ENCODE data around the gene ARHGAP27. TPM values are rescaled to one million over a fixed set of nuclear protein-coding genes. Genes with fewer than 3 reads are reported as not detected.

The ARHGAP27 gene
- total RNA-seq, 1 donor from 2014 or later = 80.9 TPM

DNA sequence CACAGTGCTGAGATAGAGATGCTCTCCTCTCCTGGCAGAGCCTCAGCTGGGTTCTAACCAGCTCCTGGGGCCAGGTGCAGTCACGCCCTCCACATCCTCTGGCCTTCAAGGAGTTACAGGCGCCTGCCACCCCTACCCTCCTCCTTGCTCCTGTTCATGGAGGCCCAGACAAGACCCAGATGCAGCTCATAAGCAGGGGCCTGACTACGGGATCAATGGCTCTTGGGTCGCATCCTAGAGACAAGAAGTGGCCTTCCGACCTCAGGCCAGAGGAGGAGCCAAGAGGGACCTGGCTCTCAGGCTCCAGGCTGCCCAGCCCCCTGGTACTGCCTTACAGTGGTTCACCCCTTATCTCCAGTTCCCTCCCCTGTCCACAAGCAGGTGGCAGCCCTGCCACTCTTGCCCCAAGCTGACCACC lies 23.0 kb downstream of the ARHGAP27 start:
- intact Hi-C loops (cut with micrococcal nuclease) = loop anchor here (10.0 kb wide), 1 partner anchor 85 kb away; the partner anchor contains the start of gene PLEKHM1

DNA sequence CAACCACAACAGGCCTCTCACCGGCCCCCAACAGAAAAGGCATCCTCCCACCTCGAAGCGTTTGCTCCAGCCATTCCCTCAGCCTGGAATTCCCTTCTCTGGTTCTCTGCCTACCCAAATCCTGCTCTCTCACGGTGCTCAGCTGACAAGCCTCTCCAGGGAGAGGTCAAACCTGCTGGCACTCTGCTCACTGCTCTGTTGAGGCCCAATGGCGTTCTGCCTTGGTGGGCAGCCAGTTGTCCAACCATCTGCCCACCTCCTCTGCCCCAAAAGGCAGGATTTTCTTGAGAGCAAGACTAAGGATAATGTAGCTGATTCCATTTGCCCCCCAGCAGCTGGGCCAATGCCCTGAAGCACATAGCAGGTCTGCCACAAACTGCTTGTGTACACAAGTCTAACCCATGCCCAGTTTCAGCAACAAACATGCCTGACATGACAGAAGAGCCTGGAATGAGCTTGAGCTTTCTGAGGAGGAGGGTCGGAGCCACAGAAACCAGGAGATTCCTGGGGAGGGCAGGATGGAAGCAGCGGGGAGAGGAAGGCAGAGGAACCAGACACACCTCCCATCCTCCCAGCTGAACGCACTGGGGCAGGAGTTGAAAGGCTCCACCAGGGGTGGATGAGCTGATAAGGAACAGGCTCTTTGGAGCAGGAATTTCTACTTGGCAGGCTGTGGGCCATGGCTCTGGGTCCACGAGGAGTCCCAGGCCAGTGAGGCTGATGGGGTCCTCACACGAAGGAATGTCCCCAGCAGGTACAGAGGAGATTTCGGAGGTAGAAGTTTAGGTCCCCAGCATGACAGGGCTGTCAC lies 23.9 kb downstream of the ARHGAP27 start:
- intact Hi-C loops (cut with micrococcal nuclease) = no loop called here

DNA sequence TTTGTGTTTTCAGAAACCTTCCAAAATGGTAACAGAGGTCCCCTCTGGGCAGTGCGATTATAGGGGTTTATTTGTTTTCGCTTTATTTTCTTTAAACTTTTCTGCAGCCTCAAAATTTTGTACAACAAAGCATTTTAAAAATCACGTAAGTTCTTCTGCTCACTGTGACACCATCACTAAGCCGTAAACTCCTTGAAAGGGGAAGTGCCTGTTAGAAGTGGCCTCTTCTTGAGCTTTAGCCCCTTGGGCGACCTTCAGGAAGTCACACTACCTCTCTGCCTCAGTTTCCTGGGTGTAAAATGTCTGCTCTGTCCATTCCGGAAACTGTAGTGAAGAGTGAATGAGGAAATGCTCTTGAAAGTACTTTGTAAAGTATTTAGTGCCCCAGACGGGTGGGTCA lies 26.6 kb downstream of the ARHGAP27 start:
- intact Hi-C loops (cut with micrococcal nuclease) = no loop called here

DNA sequence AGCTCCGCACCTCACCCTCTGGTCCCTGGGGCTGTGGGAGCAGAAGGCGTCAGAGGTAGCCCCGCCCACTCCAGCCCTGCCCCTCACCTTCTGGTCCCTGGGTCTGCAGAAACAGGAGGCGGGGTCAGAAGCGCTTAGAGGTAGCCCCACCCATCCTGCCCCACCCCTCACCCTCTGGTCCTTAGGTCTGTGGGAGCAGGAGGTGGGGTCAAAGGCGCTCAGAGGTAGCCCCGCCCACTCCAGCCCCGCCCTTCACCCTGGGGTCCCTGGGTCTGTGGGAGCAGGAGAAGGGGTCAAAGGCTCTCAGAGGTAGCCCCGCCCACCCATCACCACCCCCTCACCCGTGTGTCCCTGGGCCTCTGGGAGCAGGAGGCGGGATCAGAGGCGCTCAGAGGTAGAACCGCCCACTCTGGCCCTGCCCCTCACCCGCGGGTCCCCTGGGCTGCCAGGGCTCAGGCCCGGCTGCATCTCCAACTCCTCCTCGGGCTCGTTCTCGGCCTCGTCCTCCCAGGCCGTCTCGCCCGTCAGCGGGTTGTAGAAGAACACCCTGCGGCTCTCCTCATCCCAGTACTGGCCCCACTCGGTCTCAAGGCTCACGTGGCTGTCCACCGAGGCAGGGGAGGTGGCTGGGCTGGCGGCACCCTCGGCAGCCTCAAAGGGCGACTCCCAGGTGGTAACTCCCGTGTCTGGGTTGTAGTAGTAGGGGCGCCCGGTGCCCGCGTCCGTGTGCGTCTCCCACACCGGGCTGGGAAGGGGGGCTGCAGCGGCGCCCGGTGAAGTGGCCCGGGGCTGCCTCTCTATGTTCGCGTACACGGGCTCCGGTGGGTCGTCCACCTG lies 27.2 kb downstream of the ARHGAP27 start:
- intact Hi-C loops (cut with micrococcal nuclease) = no loop called here

DNA sequence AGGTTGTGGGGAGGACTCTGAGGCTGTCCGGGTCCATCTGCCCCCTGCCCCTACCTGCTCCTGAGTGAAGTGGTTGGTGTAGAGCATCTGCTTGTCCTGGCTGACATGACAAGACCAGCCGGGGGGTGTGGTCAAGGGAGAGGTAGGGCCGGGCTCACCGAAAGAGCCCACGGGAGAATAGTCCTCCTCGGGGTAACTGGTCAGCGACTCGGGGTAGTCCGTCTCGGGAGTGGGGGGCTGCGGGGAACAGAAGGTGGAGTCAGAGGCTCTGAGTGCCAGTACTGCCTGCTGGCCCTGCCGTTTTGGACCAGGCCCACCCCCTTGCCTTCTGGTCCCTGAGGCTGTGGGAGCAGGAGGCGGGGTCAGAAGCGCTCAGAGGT lies 27.8 kb downstream of the ARHGAP27 start:
- intact Hi-C loops (cut with micrococcal nuclease) = no loop called here

DNA sequence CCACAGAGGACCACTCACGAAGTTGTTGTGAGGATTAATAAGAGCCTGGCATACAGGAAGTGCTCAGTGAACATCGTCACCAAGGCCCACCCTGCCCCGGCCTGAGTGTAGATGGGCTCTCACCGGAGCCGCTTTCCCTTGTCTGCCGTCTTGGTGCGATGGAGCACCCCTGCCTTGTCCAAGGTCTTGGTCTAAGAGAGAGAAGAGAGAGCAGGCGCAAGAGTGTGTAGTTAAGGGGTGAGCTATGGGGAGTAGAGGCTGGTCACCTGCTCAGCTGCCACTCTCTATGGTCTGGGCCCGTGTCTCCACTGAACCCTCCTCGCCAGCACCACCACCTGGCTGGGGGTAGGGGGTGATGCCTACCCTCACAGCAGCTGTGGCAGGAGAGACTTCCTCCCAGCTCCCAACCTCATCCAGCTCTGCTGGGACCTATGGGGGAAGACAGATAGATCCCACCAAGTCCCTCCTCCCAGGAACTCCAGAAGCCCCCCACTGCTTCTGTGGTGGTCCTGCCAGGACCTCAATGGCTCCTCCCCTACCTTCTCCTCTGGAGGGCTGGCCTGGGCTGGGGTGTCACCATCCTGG lies 28.7 kb downstream of the ARHGAP27 start:
- intact Hi-C loops (cut with micrococcal nuclease) = no loop called here

DNA sequence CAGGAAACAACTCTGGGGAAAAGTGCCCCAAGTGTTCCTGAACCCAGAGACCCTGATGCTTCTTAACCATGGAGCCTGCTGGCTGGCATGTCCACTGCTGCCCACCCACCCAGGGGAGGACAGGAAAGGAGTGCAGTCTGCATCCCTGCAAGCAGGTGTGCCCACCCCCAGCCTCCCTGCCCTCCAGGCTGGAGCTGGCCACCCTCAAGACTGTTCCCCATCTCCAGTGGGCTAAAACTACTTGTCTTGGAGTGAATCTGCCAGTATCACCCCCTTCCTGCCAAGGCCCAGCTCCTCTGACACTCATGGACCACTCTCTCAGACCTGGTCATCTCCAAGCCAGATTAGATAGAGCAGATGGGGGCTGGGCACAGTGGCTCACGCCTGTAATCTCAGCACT lies 29.8 kb downstream of the ARHGAP27 start:
- intact Hi-C loops (cut with micrococcal nuclease) = no loop called here

DNA sequence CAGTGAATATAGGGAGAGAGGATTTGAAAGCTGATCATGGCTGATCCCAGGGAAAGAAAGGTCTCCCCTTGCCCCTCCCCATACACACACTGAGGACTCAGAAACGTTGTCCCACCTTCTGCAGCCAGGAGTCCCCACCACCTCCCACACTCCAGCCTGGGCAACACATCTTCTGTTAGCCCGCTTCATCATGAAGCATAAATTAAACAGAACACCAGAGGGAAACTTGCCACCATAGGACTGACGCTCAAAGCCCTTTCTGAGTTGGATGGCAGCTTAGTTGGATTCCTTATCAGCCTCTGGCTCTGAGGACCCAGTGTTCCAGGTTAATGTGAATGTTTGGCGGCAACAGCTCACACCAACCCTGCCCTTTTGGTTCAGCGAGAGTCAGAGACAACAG lies 33.9 kb downstream of the ARHGAP27 start:
- intact Hi-C loops (cut with micrococcal nuclease) = no loop called here

DNA sequence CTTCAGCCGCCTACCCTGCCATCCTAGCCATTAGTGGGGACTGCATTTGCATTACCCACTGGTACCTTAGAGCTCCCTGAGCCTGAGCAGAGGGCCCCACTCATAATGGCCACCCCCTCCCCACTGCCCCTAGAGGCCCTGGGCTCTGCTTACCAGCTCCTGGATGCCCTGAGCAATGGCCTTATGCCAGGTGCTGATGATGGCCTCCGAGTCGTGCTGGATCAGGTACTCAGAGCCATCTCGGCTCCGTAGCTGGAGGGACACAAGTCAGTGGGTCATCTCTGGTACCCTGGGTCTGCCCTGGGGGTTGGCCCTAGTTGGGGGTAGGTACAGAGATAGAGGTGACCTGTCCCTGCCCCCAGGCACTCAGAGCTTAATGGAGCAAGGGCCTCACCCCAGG lies 34.9 kb downstream of the ARHGAP27 start:
- intact Hi-C loops (cut with micrococcal nuclease) = no loop called here

DNA sequence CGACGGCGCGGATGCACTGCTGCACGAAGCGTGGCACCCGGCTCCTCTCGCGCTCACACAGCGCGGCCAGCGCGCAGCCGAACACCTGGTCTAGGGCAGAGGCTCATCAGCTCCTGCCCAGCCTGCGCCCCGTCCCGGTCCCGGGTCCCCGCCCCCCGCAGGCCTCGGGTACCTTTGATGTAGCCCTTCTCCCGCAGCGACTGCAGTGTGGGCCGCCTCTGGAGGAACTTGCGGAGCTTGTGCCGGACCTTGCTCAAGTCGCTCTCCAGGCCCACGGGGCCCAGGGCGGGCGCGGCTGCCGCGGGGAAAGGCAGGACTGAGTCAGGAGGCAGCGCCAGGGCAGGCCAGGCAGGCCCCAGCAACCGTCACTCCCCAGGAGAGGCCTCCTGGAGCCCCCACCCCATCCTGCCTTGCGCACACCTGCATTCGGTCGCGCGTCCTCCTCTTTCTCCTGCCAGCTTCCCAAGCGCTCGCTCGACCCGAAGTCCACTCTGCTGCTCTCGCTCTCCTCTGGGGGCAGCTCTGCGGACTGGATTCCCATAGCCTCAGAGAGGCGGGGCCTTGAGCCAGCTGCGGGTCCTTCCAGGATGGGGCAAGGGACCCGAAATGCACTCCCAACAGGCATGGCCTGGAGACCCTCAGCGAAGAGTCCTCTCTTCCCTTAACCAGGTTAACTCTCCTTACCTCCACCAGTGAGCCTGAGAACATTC lies 36.0 kb downstream of the ARHGAP27 start:
- intact Hi-C loops (cut with micrococcal nuclease) = no loop called here

DNA sequence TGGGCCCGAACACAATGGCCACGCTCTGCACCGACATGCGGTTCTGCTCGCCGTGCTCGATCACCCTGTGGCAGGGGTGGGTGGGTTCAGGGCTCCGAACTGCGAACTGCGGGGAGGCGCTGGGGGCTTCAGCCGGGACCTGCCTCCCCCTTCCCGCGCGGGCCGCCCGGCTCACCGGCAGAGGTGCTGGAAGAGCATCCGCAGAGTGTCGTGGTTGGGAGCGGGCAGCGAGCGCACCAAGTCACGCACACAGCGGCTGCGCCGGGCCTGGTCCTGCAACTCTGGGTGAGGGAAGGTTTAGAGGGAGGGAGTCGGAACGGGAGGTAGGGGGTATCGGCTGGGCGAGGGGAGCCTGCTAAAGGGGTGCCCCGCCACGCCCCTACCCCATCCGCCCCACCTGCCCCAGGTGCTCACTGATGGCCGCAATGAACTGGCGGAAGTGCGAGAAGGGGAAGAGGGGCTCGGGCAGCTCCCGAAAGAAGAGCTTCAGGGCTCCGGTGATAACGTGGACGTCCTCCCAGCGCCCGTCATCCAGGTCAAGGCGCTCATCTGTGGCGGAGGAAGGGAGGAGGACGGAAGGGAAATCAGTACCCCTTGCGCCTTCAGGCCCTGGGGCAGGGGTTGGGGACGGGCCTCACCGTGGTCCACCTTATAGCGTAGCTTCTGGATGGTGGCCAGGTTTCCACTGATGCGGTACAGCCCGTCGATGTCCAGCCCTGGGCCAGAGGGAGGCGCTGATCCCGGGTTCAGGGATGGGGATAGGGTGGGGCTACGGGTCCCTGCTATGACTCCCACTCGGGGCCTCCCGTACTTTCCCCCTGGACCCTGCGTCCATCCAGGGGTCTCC lies 36.9 kb downstream of the ARHGAP27 start:
- intact Hi-C loops (cut with micrococcal nuclease) = no loop called here

DNA sequence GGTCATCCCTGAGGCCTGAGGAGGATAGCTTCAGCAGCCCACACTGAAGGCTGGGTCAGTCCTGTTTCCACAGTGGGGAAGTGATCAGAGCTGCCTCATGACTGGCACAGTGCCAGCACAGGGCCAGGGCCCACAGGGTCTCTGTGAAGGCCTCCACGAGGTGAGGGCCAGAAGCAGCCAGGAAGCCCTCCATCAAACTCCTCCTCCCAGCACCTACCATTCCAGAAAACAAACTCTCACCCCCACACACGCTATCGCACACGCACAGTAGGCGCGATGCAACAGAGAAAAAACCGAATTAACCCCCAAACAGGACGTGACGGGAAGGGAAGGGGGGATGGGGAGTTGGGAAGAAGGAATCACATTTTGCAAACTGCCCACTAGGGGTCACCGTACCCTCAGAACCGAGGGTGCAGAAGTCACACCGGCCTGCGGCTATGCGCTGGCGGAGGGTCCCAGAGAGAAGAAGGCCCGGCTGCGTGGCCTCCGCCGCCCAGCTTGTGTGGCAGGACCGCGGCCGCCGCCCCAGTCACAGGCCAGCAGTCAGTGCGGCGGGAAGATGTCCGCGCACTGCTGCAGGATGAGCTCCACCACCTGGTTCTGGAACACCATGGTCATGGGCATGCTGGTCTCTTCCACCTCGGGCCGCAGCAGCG lies 37.6 kb downstream of the ARHGAP27 start:
- intact Hi-C loops (cut with micrococcal nuclease) = no loop called here

DNA sequence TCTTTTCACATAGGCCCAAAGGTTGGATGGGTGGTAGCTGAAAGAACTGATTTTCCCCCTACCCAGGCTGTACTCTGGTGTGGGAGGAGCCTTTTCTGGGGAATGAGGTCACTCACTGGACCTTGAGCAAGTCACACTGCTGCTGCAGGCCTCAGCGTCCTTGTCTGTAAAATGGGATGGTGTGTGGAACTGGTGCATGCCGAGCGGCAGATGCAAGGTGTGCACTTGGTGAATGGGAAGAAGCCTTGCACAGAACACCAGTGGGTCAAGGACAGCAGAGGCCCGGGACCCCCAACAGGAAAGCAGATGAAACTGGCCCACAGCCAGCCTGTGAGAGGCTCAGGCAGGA lies 38.1 kb downstream of the ARHGAP27 start:
- intact Hi-C loops (cut with micrococcal nuclease) = no loop called here

DNA sequence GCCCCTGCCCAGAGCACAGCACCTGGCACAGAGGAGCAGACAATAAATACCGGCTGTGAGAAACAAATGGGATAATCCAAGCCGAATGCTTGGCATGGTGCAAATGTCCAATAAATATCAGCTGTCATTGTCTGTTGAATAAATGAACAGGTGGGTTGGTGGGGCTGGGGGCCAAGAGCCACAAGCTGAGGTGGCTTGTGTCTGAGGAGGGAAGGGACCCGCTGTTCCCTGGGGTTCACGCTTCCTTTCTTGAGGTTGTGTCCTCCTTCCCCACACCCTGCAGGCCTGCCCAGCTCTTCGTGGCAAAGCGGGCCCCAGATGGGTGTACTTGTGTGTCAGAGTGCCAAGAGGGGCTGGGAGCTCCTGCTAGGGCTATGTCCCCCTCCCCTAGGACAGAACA lies 38.6 kb downstream of the ARHGAP27 start:
- intact Hi-C loops (cut with micrococcal nuclease) = no loop called here

DNA sequence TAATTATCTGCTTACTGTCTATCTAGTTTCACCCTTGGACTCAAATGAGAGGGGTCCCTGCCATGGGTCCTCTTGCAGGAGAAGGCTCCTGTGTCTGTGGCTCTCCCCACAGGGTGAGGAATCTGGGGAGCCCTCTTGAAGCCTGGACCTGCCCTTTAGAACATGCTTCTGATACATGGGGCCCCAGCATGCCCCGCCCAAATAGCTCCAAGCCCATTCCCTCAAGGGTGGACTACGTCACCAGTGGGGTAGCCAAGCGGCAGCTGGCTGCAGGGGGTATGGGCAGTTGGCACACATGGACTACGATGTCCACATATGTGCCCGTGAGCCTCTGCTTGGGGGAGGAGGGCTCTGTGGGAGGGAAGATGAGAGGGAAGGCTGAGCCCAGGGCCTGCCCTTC lies 39.3 kb downstream of the ARHGAP27 start:
- intact Hi-C loops (cut with micrococcal nuclease) = no loop called here

DNA sequence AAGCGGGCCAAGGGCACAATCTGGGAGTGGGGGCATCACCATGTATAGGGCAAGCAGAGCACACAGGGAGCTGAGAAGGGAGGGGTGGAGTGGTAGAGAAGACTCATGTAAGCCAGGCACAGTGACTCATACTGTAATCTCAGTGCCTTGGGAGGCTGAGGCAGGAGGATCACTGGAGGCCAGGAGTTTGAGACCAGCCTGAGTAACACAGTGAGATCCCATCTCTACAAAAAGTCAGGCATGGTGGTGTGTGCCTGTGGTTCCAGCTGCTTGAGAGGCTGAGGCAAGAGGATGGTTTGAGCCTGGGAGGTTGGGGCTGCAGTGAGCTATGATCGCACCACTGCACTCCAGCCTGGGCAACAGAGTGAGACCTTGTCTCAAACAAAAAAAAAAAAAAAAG lies 40.8 kb downstream of the ARHGAP27 start:
- intact Hi-C loops (cut with micrococcal nuclease) = no loop called here

DNA sequence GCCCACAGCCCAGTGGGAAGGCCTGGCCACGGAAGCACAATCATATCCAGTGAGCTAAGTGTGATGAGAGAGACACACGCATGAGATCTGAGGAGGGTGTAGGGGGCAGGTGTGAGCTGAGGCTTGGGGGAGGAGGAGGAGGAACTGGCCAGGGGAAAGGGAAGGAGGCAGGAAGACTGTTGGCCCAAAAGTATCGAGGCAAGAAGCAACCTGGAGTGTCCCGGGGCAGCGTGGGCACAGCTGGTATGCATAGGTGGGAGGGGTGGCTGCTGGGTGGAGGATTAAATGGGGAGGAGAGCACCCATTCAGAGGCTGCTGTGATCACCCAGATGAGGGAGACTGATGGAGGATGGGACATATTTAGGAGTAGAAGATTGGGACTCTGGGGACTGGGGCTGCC lies 41.4 kb downstream of the ARHGAP27 start:
- intact Hi-C loops (cut with micrococcal nuclease) = no loop called here

DNA sequence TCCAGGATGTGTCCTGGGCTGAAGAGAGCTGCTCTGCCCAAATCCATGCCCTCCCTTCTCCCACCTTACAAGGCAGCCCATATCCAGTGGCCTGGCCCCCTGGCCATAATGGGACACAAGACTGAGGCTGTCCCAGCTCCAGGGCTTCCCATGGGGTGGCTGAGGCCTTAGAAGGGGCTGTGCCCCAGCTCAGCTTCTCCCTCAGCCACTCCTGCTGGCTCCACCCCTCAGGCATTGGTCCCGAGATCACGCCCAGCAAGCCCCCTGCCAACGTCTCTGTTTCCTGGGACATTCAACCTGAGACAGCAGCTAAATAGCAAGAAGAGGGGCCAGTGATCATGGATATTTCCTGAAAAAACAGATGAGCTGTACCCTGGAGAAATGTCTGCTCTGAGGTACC lies 43.3 kb downstream of the ARHGAP27 start:
- intact Hi-C loops (cut with micrococcal nuclease) = loop anchor here (5.0 kb wide), 1 partner anchor 72 kb away; the partner anchor contains the start of gene MAP3K14

DNA sequence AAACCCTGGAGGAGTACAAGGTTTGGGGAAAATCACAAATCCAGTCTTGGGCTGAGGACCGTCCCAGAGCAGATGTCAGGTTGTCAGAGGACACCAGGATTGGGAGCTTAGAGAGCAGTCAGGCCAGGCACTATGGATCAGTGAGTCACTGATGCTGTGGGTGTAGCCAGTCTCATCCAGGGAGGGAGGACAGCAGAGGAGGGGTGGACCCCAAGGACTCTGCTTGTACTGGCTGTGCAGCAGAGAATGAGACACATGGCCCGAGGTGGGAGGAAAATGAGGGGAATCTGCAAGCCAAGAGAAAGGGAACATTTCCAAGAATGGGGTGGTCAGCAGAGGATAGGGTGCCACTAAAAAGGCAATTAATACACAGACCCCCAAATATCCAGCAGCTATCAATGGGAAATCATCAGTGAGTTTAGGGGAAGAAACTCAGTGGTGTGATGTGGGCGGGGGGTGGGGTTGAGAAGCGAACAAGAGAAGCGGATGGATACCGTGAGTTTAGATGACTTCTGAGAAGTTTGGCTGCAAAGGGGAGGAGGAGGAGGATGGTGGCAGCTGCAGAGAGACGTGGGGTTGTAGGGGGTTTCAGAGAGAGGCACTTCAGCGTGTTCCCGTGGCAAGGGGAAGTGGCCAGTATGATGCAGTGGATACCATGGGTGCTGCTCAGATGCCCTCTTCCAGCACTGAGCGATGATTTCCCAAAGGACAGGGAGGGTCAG lies 43.9 kb downstream of the ARHGAP27 start:
- intact Hi-C loops (cut with micrococcal nuclease) = loop anchor here (5.0 kb wide), 1 partner anchor 71 kb away; the partner anchor contains the start of gene MAP3K14

Measured in T-helper 2 cell treated with Interferon-gamma antibody and Interleukin-4, amounts not matched to agents 100 ng/mL and 5 ng/mL, for 36 hours (primary cell).